AG09309 (cell line): ENCODE measurements around the gene ELMO1.

Source experiments
- DNase-seq: peaks from one replicate; pipeline ENCODE4 v3.0.0-alpha.2; 2010; ENCODE audit warnings: low read depth
- H3K4me3 ChIP-seq: 2 replicates; pipeline ENCODE4 v1.5.1; 2011; ENCODE audit warnings: mild to moderate bottlenecking, low read depth, low read length, moderate library complexity; ENCODE audit not compliant: control insufficient read depth
- TF ChIP-seq, protein P1 (sequence below): IDR thresholded peaks from 2 replicates; pipeline ENCODE4 v1.5.1; 2011; ENCODE audit warnings: mild to moderate bottlenecking, low read depth, low read length, inconsistent platforms; ENCODE audit not compliant: insufficient read depth, control insufficient read depth; ENCODE audit errors: missing control alignments

The ELMO1 gene

DNA sequence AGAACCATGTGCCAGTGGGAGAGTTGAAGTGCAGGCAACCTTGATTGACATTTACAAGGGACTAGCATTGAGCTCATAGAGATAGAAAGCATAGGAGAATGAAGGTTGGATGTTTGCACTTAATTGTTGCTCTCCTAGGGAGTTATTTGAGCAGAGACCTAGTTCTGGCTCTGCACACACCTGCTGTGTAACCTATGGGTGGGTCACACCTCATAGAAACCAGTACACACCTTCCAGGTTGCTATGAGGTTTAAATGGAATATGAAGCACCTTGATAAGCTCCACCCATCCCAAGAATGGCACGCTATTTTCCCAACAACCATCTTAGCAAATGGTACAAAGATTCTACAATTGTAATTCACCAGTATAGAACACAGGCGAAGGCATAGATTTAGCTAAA lies 638.2 kb downstream of the ELMO1 start:
- no peak for DNase-seq
- TF ChIP-seq, protein P1, sequence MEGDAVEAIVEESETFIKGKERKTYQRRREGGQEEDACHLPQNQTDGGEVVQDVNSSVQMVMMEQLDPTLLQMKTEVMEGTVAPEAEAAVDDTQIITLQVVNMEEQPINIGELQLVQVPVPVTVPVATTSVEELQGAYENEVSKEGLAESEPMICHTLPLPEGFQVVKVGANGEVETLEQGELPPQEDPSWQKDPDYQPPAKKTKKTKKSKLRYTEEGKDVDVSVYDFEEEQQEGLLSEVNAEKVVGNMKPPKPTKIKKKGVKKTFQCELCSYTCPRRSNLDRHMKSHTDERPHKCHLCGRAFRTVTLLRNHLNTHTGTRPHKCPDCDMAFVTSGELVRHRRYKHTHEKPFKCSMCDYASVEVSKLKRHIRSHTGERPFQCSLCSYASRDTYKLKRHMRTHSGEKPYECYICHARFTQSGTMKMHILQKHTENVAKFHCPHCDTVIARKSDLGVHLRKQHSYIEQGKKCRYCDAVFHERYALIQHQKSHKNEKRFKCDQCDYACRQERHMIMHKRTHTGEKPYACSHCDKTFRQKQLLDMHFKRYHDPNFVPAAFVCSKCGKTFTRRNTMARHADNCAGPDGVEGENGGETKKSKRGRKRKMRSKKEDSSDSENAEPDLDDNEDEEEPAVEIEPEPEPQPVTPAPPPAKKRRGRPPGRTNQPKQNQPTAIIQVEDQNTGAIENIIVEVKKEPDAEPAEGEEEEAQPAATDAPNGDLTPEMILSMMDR, result no peak

DNA sequence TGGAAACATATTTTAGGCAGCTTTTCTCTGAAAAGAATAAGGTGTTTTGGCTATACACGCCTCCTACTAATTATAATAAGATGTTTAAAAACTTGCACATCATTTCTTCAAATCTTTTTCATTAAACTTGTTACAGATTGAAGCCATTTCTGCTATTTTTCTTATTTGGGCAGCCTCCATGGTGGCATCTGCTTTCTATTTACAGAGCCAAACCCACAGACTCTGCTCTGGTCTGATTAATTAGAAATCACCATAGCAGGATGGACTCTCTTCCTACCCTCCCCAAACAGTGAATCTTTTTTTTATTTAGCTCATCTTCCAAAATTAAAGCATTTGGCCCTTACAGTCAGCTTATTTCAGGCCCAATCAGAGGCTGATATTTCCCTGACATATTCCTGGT lies 638.6 kb downstream of the ELMO1 start:
- DNase-seq, result no peak
- TF ChIP-seq, protein P1, result no peak
- no peak overlapping the region for H3K4me3 ChIP-seq

More for the DNA sequence above, 638.2 kb downstream of the ELMO1 start:
- H3K4me3 ChIP-seq, result no peak overlapping the region

DNA sequence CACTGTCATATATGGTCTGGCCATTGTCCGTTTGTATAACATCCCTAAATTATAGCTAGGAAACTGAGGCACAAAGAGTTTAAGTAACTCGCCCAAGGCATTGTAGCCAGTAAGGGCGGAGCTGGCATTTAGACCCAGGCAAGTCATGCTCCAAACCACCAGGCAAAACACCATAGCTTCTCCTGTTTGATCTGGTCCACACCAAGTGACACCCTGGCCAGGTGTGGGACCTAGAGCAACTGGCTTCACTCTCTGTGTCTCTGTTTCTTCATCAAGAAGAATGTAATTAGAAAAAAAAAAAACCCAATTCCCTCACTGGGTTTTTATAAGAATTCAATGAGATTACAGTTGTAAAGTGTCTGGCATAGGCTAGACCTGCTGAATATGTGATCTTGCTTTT lies 639.2 kb downstream of the ELMO1 start:
- DNase-seq, result no peak
- TF ChIP-seq, protein P1, result no peak
- H3K4me3 ChIP-seq, result no peak overlapping the region

DNA sequence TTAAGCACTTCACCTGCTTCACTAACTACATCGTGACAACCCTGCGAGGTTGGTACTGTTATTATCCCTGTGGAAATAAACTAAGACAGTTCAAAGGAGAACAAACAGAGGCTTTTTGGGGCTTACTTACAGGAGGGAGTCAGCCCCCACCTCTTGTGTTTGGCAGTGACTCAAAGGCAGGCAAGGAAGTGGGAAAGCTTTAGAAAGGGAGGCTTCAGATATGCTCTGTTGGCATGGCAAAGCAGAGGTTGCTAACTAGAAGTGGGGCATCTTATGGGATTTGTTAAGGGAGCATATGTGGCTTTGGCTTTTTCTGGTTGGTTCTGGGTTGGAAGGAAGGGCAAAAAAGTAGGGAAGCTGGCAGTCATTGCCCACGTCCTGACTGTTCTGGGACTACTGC lies 639.6 kb downstream of the ELMO1 start:
- TF ChIP-seq, protein P1, result no peak

DNA sequence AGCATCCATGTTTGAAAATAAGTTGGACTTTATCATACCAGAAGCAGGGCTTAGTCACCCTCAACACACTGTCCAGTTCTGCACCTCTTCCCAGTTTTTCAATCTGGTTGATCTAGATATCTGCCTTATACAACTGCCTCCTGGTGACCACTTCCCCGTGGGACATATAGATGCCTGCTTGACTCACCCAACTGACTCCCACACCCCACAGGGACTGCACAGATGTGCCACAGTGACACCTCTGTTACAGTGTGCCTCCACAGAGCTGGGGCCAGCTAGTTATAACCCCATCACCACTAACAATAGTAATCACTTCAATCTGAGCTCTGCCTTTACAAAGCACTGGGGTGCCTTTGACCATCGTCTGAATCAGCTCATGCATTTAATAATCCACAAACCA lies 641.8 kb downstream of the ELMO1 start:
- no peak for DNase-seq
- TF ChIP-seq, protein P1, result no peak
- H3K4me3 ChIP-seq, result no peak overlapping the region

More for the DNA sequence above, 639.6 kb downstream of the ELMO1 start:
- no peak for DNase-seq
- no peak overlapping the region for H3K4me3 ChIP-seq
